ENCODE results near the gene KIAA0513.

DNA sequence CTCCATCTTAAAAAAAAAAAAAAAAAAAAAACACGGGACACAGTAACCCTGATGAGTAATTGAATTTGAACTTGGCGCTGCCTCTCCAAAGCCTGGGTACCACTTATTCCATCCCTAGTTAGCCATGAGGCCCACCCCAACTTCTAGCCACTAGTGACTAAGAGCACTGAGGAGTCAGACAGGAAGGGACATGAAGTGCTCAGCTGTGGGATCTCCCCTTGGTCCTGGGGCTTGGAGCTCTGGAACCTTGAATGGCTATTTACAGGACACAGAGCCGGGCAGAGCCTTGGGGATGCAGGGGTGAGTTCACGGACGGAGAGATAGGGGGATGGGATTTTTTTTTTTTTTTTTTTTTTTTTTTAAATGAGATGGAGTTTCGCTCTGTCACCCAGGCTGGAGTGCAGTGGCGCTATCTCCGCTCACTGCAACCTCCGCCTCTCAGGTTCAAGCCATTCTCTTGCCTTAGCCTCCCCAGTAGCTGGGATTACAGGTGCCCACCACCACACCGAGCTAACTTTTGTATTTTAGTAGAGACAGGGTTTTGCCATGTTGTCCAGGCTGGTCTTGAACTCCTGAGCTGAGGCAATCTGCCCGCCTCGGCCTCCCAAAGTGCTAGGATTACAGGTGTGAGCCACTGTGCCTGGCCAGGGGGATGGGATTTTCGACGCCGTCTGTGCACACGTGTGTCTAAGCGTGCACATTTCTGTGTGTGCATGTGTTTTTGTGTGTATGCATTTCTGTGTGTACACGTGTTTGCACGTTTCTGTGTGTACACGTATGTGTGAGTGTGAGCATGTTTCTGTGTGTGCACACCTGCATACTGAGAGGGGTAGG, 105.1 kb downstream of the KIAA0513 start:
- TF ChIP-seq, protein P1, sequence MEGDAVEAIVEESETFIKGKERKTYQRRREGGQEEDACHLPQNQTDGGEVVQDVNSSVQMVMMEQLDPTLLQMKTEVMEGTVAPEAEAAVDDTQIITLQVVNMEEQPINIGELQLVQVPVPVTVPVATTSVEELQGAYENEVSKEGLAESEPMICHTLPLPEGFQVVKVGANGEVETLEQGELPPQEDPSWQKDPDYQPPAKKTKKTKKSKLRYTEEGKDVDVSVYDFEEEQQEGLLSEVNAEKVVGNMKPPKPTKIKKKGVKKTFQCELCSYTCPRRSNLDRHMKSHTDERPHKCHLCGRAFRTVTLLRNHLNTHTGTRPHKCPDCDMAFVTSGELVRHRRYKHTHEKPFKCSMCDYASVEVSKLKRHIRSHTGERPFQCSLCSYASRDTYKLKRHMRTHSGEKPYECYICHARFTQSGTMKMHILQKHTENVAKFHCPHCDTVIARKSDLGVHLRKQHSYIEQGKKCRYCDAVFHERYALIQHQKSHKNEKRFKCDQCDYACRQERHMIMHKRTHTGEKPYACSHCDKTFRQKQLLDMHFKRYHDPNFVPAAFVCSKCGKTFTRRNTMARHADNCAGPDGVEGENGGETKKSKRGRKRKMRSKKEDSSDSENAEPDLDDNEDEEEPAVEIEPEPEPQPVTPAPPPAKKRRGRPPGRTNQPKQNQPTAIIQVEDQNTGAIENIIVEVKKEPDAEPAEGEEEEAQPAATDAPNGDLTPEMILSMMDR (IDR thresholded peaks at IDR 0.05), result no peak
- TF ChIP-seq POLR2A (IDR thresholded peaks at IDR 0.05) (no peak), POLR2AphosphoS5 (IDR thresholded peaks at IDR 0.05) (no peak)
